Uterus (tissue), 4 donors: Measurements from ENCODE around the gene ECD. TPM values are rescaled to one million over a fixed set of nuclear protein-coding genes. Genes with fewer than 3 reads are reported as not detected.

Experiments
- DNase-seq, 2 donors: peaks; one replicate each; pipeline ENCODE4 v3.0.0-alpha.2; 2019 to 2020
- H3K27ac ChIP-seq, 2 donors: fragments of 200-600 bp; sonication (generic); 1 replicate in 1 of 2; 2 replicates in 1 of 2; pipeline ENCODE4 v1.5.1; 2016 to 2018
- H3K27me3 ChIP-seq, 2 donors: fragments of 200-600 bp; sonication (generic); one replicate each; pipeline ENCODE4 v1.5.1; 2018 to 2019; ENCODE audit warnings: control low read depth in 1 of 2
- H3K36me3 ChIP-seq, 2 donors: fragments of 200-600 bp; sonication (generic); one replicate each; pipeline ENCODE4 v1.5.1; 2019; ENCODE audit warnings: control low read depth in 1 of 2
- H3K4me1 ChIP-seq, 2 donors: fragments of 200-600 bp; sonication (generic); one replicate each; pipeline ENCODE4 v1.5.1; 2018 to 2019; ENCODE audit warnings: control low read depth in 1 of 2
- H3K4me3 ChIP-seq, 2 donors: fragments of 200-600 bp; sonication (generic); 1 replicate in 1 of 2; 2 replicates in 1 of 2; pipeline ENCODE4 v1.5.1; 2018 to 2019; ENCODE audit warnings: mild to moderate bottlenecking in 1 of 2
- H3K9me3 ChIP-seq, 2 donors: fragments of 200-600 bp; sonication (generic); one replicate each; pipeline ENCODE4 v1.5.1; 2019; ENCODE audit warnings: control low read depth in 1 of 2
- CTCF ChIP-seq, 4 experiments: fragments of 200-600 bp in 2 of 4; fragments of 450-650 bp in 2 of 4; sonication (generic) in 2 of 4; IDR thresholded peaks; one replicate each; pipeline ENCODE4 v1.5.1; 2016 to 2019; ENCODE audit warnings: antibody characterized with exemption in 4 of 4, mild to moderate bottlenecking in 2 of 4, moderate library complexity in 1 of 4
- POLR2A ChIP-seq, 2 donors: fragments of 450-650 bp; IDR thresholded peaks; one replicate each; pipeline ENCODE4 v1.6.1; 2016; ENCODE audit warnings: antibody characterized with exemption in 2 of 2, mild to moderate bottlenecking in 1 of 2, moderate library complexity in 1 of 2
- intact Hi-C: fragments of 100-400 bp; cut with DNase I; formaldehyde crosslinking; loops from one replicate; pipeline ENCODE4 v1.15.1; 2023; ENCODE audit warnings: low total_unique reads
- total RNA-seq, 4 donors: library from RNA; depleted of rRNA in 3 of 4; stranded (reverse); fragments of >200 nt in 3 of 4; gene quantifications; one replicate each; pipeline versions ENCODE4 v1.1.0 to v1.2.4, GENCODE V29; 2014 to 2023
- donor health status: DM: yes; HTN: yes; CAD: no.

ECD gene
- total RNA-seq, 4 donors from 2014 or later: 18.4 to 37.8 (median 36.0) TPM

DNA sequence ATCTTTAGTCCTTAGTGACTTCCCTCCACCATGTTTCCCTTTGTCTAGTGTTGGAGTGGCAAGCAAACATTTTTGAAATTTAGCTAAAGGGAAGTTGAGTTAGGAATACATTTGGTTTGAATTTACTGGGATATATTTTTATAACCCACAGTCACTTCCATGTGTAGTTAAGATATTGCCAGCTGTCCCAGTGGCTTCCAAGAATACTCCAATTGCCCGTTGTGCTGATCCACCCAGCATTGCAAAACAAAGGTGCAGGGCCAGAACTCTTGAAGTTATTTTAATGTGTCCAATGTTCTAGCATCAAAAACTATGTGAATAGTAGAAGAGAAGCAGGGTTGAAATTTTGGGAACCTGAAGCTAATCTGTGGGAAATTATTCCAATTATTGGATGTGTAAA lies 68.7 kb downstream of the ECD start:
- Histone ChIP-seq H3K9me3 (no peaks in the 10 kb centered on the region), H3K4me1 (no peaks in the 10 kb centered on the region), H3K27ac (no peak overlapping the region), H3K4me3 (no peak overlapping the region), H3K36me3 (no peaks in the 10 kb centered on the region), H3K27me3 (no peaks in the 10 kb centered on the region)
- no peak for DNase-seq
- intact Hi-C loops: no loop called here
- TF ChIP-seq CTCF (IDR thresholded peaks at IDR 0.05) (no peak), POLR2A (IDR thresholded peaks at IDR 0.05) (no peak)

- Histone ChIP-seq H3K9me3 (no peaks in the 10 kb centered on the region), H3K4me1 (no peaks in the 10 kb centered on the region), H3K36me3 (no peaks in the 10 kb centered on the region), H3K4me3 (peak overlapping the region; percentile 91 to 94), H3K27ac (peak overlapping the region; percentile 98 to 99), H3K27me3 (no peaks in the 10 kb centered on the region)
- TF ChIP-seq POLR2A (IDR thresholded peaks at IDR 0.05) (no peak), CTCF (IDR thresholded peaks at IDR 0.05) (no peak)
- intact Hi-C loops: no loop called here
- no peak for DNase-seq
Observed at GRCh38 chr10:73097305-73097670, 70.5 kb downstream of the ECD start.

DNA sequence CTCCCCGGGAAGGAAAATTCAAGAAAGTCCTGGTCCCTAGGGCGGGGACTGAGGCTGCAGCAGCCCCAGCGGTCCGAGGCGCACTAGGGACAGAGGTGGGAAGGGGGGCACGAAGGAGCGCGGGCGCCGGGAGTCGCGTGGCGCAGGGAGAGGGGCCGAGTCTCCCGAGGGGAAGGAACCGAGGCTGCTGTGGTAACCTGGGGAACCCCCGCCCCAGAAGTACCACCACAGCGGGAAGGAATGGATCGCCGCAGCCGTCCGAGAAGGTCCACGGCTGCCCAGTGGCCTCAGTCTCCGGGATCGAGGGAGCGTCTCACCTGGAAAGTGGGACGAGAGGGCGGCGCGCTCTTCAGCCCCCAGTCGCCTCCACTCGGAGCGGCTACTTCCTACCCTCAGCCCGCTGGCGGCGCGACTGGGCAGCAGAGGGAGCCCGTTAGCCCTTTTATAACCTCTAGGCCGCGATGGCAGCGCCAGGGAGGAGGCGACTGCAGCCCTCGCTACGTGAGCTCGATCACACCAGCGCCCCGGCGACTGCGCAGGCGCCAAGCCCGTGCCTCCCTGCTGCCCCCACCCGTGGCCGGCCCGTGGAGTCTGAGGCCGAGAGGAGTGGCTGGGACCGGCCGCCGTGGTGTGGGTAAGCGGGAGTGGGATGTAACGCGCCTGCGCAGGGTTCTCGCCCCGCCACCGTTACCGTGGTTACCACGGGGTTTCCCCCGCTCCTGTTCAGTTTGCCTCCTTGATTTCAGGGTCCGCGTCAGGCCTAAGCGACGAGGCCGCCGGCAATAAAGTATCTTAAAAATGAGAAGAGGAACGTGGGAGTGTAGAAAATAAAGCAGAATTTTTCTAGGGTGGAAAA lies 71.1 kb downstream of the ECD start, which contains the start of gene P4HA1:
Gene P4HA1 (minus strand): TSS at position 418 of the 856 bp plus-strand sequence. CDS start 21,983 bp downstream, outside the sequence.
- H3K4me1 ChIP-seq: no peaks in the 10 kb centered on the region
- H3K27ac ChIP-seq: peak within 1 kb of the TSS; percentile 98 to 99
- TF ChIP-seq CTCF (IDR thresholded peaks at IDR 0.05) (peak; percentile 48 to 84 (median 72)), POLR2A (IDR thresholded peaks at IDR 0.05) (peak; percentile 84 to 90)

DNA sequence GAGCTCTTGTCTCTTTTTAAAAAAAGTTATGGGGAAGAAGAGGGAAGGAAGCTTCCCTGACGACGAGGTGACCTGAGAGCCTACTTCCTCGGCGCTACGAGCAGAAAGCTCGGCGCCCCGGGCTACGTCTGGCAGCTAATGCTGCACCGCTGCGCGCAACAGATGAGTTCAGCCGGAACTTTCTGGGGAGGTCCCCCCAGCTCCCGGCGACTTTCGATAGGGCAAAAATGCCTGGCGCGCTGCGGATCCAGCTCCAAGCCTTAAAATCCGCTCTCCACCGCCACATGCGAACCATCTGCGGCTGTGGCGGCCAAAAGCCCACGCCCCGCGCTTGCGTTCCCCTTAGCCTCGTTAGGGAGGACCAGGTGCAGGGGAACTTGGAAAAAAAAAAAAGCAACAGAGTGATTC lies 71.8 kb downstream of the ECD start:
- TF ChIP-seq POLR2A (IDR thresholded peaks at IDR 0.05): peak in 1 of 2 donors; percentile 4
- TF ChIP-seq CTCF (IDR thresholded peaks at IDR 0.05): no peak
- Histone ChIP-seq H3K27ac (peak overlapping the region; percentile 98 to 99), H3K4me1 (no peaks in the 10 kb centered on the region), H3K27me3 (no peaks in the 10 kb centered on the region), H3K4me3 (peak overlapping the region; percentile 91 to 94), H3K9me3 (no peaks in the 10 kb centered on the region), H3K36me3 (no peaks in the 10 kb centered on the region)
- intact Hi-C loops: no loop called here
- peak; percentile 56 to 64 for DNase-seq

More for the DNA sequence above, 71.1 kb downstream of the ECD start, which contains the start of gene P4HA1:
- peak; percentile 99 for DNase-seq
- Histone ChIP-seq H3K9me3 (no peaks in the 10 kb centered on the region), H3K27me3 (no peaks in the 10 kb centered on the region), H3K36me3 (no peaks in the 10 kb centered on the region), H3K4me3 (peak within 1 kb of the TSS; percentile 91 to 94)
- intact Hi-C loops: no loop called here

DNA sequence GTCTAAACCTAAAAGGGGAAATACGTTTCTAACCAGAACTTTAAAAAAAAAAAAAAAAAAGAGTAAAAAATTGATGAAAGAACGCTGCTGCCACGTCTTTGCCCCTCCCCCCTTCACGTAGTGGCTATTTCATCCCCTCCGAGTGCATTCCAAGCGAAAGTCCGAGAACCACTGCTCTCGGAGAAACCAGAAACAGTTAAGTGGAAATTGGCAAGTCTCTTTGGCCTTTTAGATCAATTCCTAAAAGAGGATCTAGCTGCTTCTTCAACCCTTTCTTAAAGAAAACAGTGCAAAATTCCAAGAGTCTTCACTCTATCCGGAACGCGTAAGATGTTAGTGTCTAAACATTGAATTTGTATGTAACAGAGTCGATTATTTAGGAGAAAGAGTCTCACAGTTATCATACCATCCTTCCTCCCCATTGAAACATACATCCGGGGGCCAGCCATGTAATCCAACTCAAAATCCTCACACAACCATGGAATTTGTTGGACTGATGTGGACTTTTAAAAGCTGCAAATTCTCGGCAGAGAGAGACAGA lies 72.3 kb downstream of the ECD start:
- peak overlapping the region; percentile 98 to 99 for H3K27ac ChIP-seq
- no peak for TF ChIP-seq CTCF (IDR thresholded peaks at IDR 0.05)
- TF ChIP-seq POLR2A (IDR thresholded peaks at IDR 0.05): peak in 1 of 2 donors; percentile 43
- peak overlapping the region; percentile 91 to 94 for H3K4me3 ChIP-seq
- H3K36me3 ChIP-seq: no peaks in the 10 kb centered on the region
- H3K4me1 ChIP-seq: no peaks in the 10 kb centered on the region
- intact Hi-C loops: no loop called here
- no peaks in the 10 kb centered on the region for H3K9me3 ChIP-seq
- DNase-seq: peak; percentile 57 to 70
- no peaks in the 10 kb centered on the region for H3K27me3 ChIP-seq
